AG09309 (cell line): Measurements from ENCODE around the gene ELMO2.
A peak's percentile ranks its signal among the peaks of the same experiment; 100 is the strongest.

Source experiments
- DNase-seq: peaks from one replicate; pipeline ENCODE4 v3.0.0-alpha.2; 2010; ENCODE audit warnings: low read depth
- H3K4me3 ChIP-seq: 2 replicates; pipeline ENCODE4 v1.5.1; 2011; ENCODE audit warnings: mild to moderate bottlenecking, low read depth, low read length, moderate library complexity; ENCODE audit not compliant: control insufficient read depth
- CTCF ChIP-seq: IDR thresholded peaks from 2 replicates; pipeline ENCODE4 v1.5.1; 2011; ENCODE audit warnings: mild to moderate bottlenecking, low read depth, low read length, inconsistent platforms; ENCODE audit not compliant: insufficient read depth, control insufficient read depth; ENCODE audit errors: missing control alignments

Gene ELMO2

DNA sequence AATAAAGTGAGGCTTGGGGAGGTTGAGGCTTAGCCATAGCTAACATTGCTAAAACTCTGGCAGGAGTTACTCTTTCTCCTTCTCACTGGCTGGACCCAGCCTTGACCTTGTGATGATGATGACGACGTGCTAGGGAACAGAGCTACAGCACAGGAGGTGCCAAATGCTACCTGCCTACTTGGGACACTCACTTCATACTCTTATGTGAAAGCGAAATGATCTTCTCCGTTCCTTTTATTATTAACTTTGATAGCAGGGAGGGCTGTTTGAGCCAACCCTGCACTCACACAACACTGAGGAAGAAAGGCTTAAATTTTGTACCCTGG, 1.2 kb upstream of the ELMO2 start:
- no peak for TF ChIP-seq CTCF
- no peak overlapping the region for H3K4me3 ChIP-seq
- DNase-seq, result no peak

DNA sequence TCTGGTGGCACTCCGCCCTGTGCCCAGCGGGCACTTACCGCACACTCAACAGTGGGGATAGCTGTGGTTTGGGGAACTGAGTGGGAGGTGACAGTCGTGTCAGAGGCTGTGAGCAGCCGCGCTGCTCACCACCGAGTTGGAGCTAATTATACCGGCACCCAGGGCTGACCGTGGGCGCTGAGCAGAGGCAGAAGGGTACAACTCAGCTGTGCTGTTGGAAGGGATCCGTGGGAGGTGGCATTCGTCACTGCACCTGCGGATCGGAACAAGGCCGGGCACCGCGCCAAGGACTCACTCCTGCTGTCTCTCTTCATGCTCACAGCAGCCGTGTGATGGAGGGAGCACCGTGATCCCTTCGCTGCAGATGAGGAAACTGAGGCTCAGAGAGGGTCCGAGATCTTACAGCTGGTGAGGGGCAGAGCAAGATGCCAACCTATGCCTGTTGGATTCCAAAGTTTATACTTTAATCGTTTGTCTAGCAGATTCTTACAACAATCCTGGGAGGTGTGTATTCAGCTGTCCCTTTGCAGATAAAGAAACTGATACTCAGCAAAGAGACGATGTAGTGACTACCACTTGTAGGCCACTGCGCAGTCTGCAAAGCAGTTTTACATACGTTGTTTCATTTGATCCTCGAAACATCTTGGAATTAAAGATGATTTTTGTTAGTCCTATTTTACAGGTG, 713 bp upstream of the ELMO2 start:
- DNase-seq, result no peak
- H3K4me3 ChIP-seq, result peak overlapping the region; percentile 46
- TF ChIP-seq CTCF, result no peak

DNA sequence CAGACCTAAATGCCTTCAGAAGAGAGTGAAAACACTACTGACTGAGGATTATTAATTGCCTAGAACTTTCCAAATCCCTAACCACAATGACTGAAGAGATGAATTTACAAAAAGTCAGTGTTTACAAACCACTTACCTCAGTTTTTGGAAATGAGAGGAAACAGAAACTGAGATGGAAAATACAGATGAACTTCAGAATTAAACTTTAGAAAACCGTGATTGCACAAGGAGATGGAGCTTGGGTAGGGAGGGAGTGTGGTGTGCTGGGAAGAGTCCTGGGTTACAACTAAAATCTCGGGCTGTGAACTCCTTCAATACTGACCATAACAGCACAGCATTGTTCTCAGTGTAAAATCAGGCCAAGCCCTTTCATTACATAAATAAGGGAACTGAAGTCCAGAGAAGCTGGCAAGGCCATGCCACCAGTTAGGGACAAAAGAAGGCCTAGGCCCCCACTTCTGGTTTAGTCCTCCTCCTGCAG, 4.0 kb downstream of the ELMO2 start:
- DNase-seq, result peak; percentile 8
- H3K4me3 ChIP-seq, result no peak overlapping the region
- TF ChIP-seq CTCF, result no peak

DNA sequence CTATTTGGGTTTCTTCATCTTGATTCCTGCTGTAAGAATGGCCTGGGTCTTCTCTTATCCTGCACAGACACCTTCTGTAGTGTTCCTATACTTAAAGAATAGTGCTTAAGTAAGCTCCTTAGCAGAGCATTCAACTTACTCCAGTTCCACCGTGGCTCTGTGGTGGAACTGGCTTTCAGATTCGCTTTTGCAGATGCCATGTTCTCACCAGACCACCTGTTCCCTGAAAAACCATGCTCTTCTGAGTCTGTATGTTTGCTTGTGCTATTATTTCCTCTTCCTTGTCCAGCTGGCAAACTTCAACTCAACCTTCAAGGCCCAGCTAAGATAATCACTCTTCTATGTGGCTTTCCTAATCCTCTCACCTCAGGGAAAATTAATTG, 4.9 kb downstream of the ELMO2 start:
- TF ChIP-seq CTCF, result no peak
- H3K4me3 ChIP-seq, result no peak overlapping the region
- DNase-seq, result no peak

GRCh38 chr20:46400828-46401477, 5.5 kb downstream of the ELMO2 start:
- H3K4me3 ChIP-seq, result no peak overlapping the region
- peak; percentile 20 for DNase-seq
- no peak for TF ChIP-seq CTCF

DNA sequence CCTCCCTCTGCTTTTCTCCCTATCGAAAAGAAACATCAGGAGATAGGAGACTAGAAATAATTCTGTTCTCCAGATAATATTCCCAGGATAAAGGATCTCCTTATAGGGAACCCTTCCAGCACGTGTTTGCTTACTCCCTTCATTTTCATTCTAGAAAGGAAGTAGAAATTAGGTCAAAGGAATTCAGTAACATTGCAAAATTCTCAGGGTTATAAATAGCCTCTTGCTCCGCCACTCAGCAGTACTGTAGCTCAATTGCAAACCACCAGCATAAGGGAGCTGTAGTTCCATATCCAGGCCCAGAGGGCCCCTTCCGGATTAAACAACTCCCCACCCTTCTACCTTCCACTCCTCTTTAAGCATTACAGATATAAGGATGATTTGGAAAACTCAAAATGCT, 6.2 kb downstream of the ELMO2 start:
- DNase-seq, result no peak
- no peak for TF ChIP-seq CTCF
- peak overlapping the region; percentile 15 for H3K4me3 ChIP-seq
